HFFc6 (cell line): ENCODE results near the gene RALGPS1. TPM values are rescaled to one million over a fixed set of nuclear protein-coding genes. Genes with fewer than 3 reads are reported as not detected.

Source experiments
- DNase-seq: peaks from one replicate; pipeline ENCODE4 v3.0.0-alpha.2; 2018
- H3K27ac Mint-ChIP-seq: 2 replicates; pipeline ENCODE4 v1.8.0; 2020; ENCODE audit warnings: mild to moderate bottlenecking, mixed read lengths
- H3K27me3 Mint-ChIP-seq: 2 replicates; pipeline ENCODE4 v1.8.0; 2021; ENCODE audit warnings: mild to moderate bottlenecking, moderate library complexity, mixed read lengths; ENCODE audit not compliant: insufficient read depth
- H3K36me3 Mint-ChIP-seq: 2 replicates; pipeline ENCODE4 v1.8.0; 2021; ENCODE audit warnings: low read depth, mixed read lengths
- H3K4me1 Mint-ChIP-seq: 2 replicates; pipeline ENCODE4 v1.8.0; 2020; ENCODE audit warnings: low read depth, mixed read lengths
- H3K4me3 Mint-ChIP-seq: 2 replicates; pipeline ENCODE4 v1.8.0; 2020; ENCODE audit warnings: mild to moderate bottlenecking, moderate library complexity, mixed read lengths
- H3K9me3 Mint-ChIP-seq: 2 replicates; pipeline ENCODE4 v1.8.0; 2020; ENCODE audit warnings: mild to moderate bottlenecking, mixed read lengths
- CTCF ChIP-seq: fragments of 200-600 bp; sonication (generic); IDR thresholded peaks from 2 replicates; pipeline ENCODE4 v1.5.0; 2021; ENCODE audit warnings: antibody characterized with exemption, mild to moderate bottlenecking
- total RNA-seq, 6 experiments: library from RNA; stranded (reverse); fragmentation: NEBNext Ultra II Directional; extraction: Animal tissue kit (Norgen Biotek cat#: 25700); gene quantifications; 2 replicates in 1 of 6; 3 replicates in 5 of 6; pipeline ENCODE4 v1.2.3, GENCODE V29; 2021

RALGPS1 gene
- total RNA-seq, 6 experiments from 2014 or later, result 0.68 to 1.6 (median 1.1) TPM

- Mint-ChIP-seq H3K9me3 (no peaks in the 10 kb centered on the region), H3K27ac (no peak overlapping the region), H3K27me3 (peaks cover 4% of the 10 kb centered on the region; the same call in 1 of the 2 replicates), H3K4me1 (no peaks in the 10 kb centered on the region), H3K36me3 (no peaks in the 10 kb centered on the region), H3K4me3 (no peak overlapping the region)
- no peak for DNase-seq
- no peak for TF ChIP-seq CTCF
Measured at GRCh38 chr9:126886897-126887296, 27.7 kb upstream of the RALGPS1 start.

- no peak for DNase-seq
- Mint-ChIP-seq H3K9me3 (no peaks in the 10 kb centered on the region), H3K4me3 (no peak overlapping the region), H3K27me3 (peaks cover 6% of the 10 kb centered on the region), H3K36me3 (no peaks in the 10 kb centered on the region), H3K27ac (no peak overlapping the region), H3K4me1 (peaks cover 6% of the 10 kb centered on the region)
- TF ChIP-seq CTCF, result no peak
Measured at GRCh38 chr9:126891676-126892075, 22.9 kb upstream of the RALGPS1 start.

GRCh38 chr9:126893079-126893478 is 21.5 kb upstream of the RALGPS1 start:
- H3K9me3 Mint-ChIP-seq, result no peaks in the 10 kb centered on the region
- H3K27me3 Mint-ChIP-seq, result peaks cover 12% of the 10 kb centered on the region
- H3K27ac Mint-ChIP-seq, result no peak overlapping the region
- no peak for DNase-seq
- H3K4me3 Mint-ChIP-seq, result no peak overlapping the region
- TF ChIP-seq CTCF, result peak; percentile 46
- H3K36me3 Mint-ChIP-seq, result no peaks in the 10 kb centered on the region
- H3K4me1 Mint-ChIP-seq, result peaks cover 6% of the 10 kb centered on the region

- H3K9me3 Mint-ChIP-seq, result no peaks in the 10 kb centered on the region
- TF ChIP-seq CTCF, result no peak
- H3K4me3 Mint-ChIP-seq, result no peak overlapping the region
- H3K27me3 Mint-ChIP-seq, result peaks cover 9% of the 10 kb centered on the region
- no peak overlapping the region for H3K27ac Mint-ChIP-seq
- peaks cover 6% of the 10 kb centered on the region for H3K4me1 Mint-ChIP-seq
- DNase-seq, result peak; percentile 1
- H3K36me3 Mint-ChIP-seq, result no peaks in the 10 kb centered on the region
Measured at GRCh38 chr9:126894052-126894603, 20.5 kb upstream of the RALGPS1 start.

- H3K4me3 Mint-ChIP-seq, result no peak overlapping the region
- H3K9me3 Mint-ChIP-seq, result peaks cover 11% of the 10 kb centered on the region
- no peak for TF ChIP-seq CTCF
- no peaks in the 10 kb centered on the region for H3K4me1 Mint-ChIP-seq
- peaks cover 8% of the 10 kb centered on the region for H3K27me3 Mint-ChIP-seq
- no peak for DNase-seq
- no peak overlapping the region for H3K27ac Mint-ChIP-seq
- no peaks in the 10 kb centered on the region for H3K36me3 Mint-ChIP-seq
Measured at GRCh38 chr9:126902210-126902609, 12.4 kb upstream of the RALGPS1 start.

GRCh38 chr9:126904586-126904985 is 10.0 kb upstream of the RALGPS1 start:
- Mint-ChIP-seq H3K4me3 (no peak overlapping the region), H3K27ac (no peak overlapping the region), H3K27me3 (peaks cover 15% of the 10 kb centered on the region), H3K36me3 (no peaks in the 10 kb centered on the region), H3K9me3 (peaks cover 11% of the 10 kb centered on the region), H3K4me1 (no peaks in the 10 kb centered on the region)
- DNase-seq, result no peak
- TF ChIP-seq CTCF, result no peak
